Liver (tissue), 9 donors: ENCODE results near the gene TMEM163. TPM values are rescaled to one million over a fixed set of nuclear protein-coding genes. Genes with fewer than 3 reads are reported as not detected.

Experiments
- DNase-seq: peaks from one replicate; pipeline ENCODE4 v3.0.0-alpha.2; 2017; ENCODE audit warnings: low spot score
- H3K27ac ChIP-seq, 2 donors: one replicate each; pipeline ENCODE4 v1.7.0; 2013; ENCODE audit warnings: inconsistent platforms in 2 of 2, low read length in 2 of 2, control low read depth in 1 of 2, low read depth in 1 of 2, mild to moderate bottlenecking in 1 of 2
- H3K27me3 ChIP-seq, 4 donors: one replicate each; pipeline versions ENCODE4 v1.6.1 to v1.7.0; 2013; ENCODE audit warnings: low read length in 3 of 4, inconsistent platforms in 1 of 4, mild to moderate bottlenecking in 1 of 4, moderate library complexity in 1 of 4; ENCODE audit not compliant: control insufficient read depth in 4 of 4, insufficient read depth in 4 of 4
- H3K36me3 ChIP-seq, 4 donors: one replicate each; pipeline versions ENCODE4 v1.6.1 to v1.7.0; 2013; ENCODE audit warnings: low read length in 3 of 4, mild to moderate bottlenecking in 3 of 4, low read depth in 1 of 4, moderate library complexity in 1 of 4; ENCODE audit not compliant: control insufficient read depth in 4 of 4, insufficient read depth in 3 of 4
- H3K4me1 ChIP-seq, 4 donors: one replicate each; pipeline versions ENCODE4 v1.6.1 to v1.7.0; 2013; ENCODE audit warnings: low read length in 3 of 4, mild to moderate bottlenecking in 3 of 4, moderate library complexity in 1 of 4; ENCODE audit not compliant: control insufficient read depth in 4 of 4, insufficient read depth in 4 of 4
- H3K4me3 ChIP-seq, 3 donors: one replicate each; pipeline versions ENCODE4 v1.6.1 to v1.7.0; 2013; ENCODE audit warnings: low read length in 3 of 3, control low read depth in 1 of 3, low read depth in 1 of 3, mild to moderate bottlenecking in 1 of 3
- H3K9ac ChIP-seq, 2 donors: one replicate each; pipeline ENCODE4 v1.7.0; 2013; ENCODE audit warnings: low read length in 2 of 2, mild to moderate bottlenecking in 2 of 2, moderate library complexity in 2 of 2, control low read depth in 1 of 2, low read depth in 1 of 2
- H3K9me3 ChIP-seq, 4 donors: one replicate each; pipeline versions ENCODE4 v1.6.1 to v1.7.0; 2013; ENCODE audit warnings: low read length in 3 of 4; ENCODE audit not compliant: control insufficient read depth in 4 of 4
- FOXA1 ChIP-seq: IDR thresholded peaks from 2 replicates; pipeline ENCODE4 v1.6.1; 2016; ENCODE audit warnings: antibody characterized with exemption
- FOXA2 ChIP-seq: IDR thresholded peaks from 2 replicates; pipeline ENCODE4 v1.6.1; 2016; ENCODE audit warnings: antibody characterized with exemption
- GABPA ChIP-seq, 2 donors: IDR thresholded peaks in 1 of 2; conservative IDR thresholded peaks in 1 of 2; 2 replicates each; pipeline ENCODE4 v1.6.1; 2016; ENCODE audit warnings: antibody characterized with exemption in 2 of 2, mild to moderate bottlenecking in 1 of 2, moderate library complexity in 1 of 2
- HNF4A ChIP-seq, 2 donors: conservative IDR thresholded peaks; 2 replicates each; pipeline ENCODE4 v1.6.1; 2016; ENCODE audit warnings: antibody characterized with exemption in 2 of 2, mild to moderate bottlenecking in 2 of 2
- HNF4G ChIP-seq: IDR thresholded peaks from 2 replicates; pipeline ENCODE4 v1.6.1; 2016; ENCODE audit warnings: antibody characterized with exemption
- NR2F2 ChIP-seq: IDR thresholded peaks from 2 replicates; pipeline ENCODE4 v1.6.1; 2016; ENCODE audit warnings: antibody characterized with exemption
- RXRA ChIP-seq, 2 donors: IDR thresholded peaks; 2 replicates each; pipeline ENCODE4 v1.6.1; 2017 to 2018; ENCODE audit warnings: antibody characterized with exemption in 2 of 2, mild to moderate bottlenecking in 1 of 2
- SP1 ChIP-seq: IDR thresholded peaks from 2 replicates; pipeline ENCODE4 v1.6.1; 2018; ENCODE audit warnings: antibody characterized with exemption, mild to moderate bottlenecking
- TAF1 ChIP-seq: conservative IDR thresholded peaks from 2 replicates; pipeline ENCODE4 v1.6.1; 2016; ENCODE audit warnings: antibody characterized with exemption, mild to moderate bottlenecking
- YY1 ChIP-seq: IDR thresholded peaks from 2 replicates; pipeline ENCODE4 v1.6.1; 2016; ENCODE audit warnings: antibody characterized with exemption, mild to moderate bottlenecking
- WGBS: extraction: QIAGEN DNeasy Blood & Tissue Kit; methylation state at CpG from one replicate; pipeline ENCODE4 v1.1.7; 2013; 5-methylcytosine and 5-hydroxymethylcytosine counted together
- polyA plus RNA-seq, 2 donors: library from polyadenylated mRNA; stranded (reverse) in 1 of 2; unstranded in 1 of 2; fragments of 200-250 nt in 1 of 2; fragments of >200 nt in 1 of 2; fragmentation: Nextera tagmentation in 1 of 2; extraction: Ambion mirVana in 1 of 2; gene quantifications; one replicate each; pipeline versions ENCODE4 v1.2.1 to v1.2.3, GENCODE V29; 2013 to 2015
- total RNA-seq, 2 donors: library from RNA; depleted of rRNA; stranded (reverse); fragments of >200 nt; gene quantifications; one replicate each; pipeline ENCODE4 v1.2.3, GENCODE V29; 2014
- TF ChIP-seq, protein P1 (sequence below): IDR thresholded peaks from 2 replicates; pipeline ENCODE4 v1.6.1; 2016; ENCODE audit warnings: antibody characterized with exemption, mild to moderate bottlenecking
- TF ChIP-seq, protein P2 (sequence below): fragments of 150-350 bp; IDR thresholded peaks from 2 replicates; pipeline ENCODE4 v1.5.1; 2017; ENCODE audit warnings: improper control_type of control experiment, low read depth, low read length; ENCODE audit not compliant: missing input control
- TF ChIP-seq, protein P3 (sequence below): IDR thresholded peaks from 2 replicates; pipeline ENCODE4 v1.6.1; 2016; ENCODE audit warnings: antibody characterized with exemption
- TF ChIP-seq, protein P4 (sequence below): IDR thresholded peaks from 2 replicates; pipeline ENCODE4 v1.6.1; 2016; ENCODE audit warnings: antibody characterized with exemption
- donor health status: healthy.
- donor health status: healthy.
- donor health status: healthy.
- donor health status: healthy.
- donor health status: healthy.

TMEM163 gene
- total and polyA plus RNA-seq, 4 donors: 0.08 to 0.48 (median 0.25) TPM

DNA sequence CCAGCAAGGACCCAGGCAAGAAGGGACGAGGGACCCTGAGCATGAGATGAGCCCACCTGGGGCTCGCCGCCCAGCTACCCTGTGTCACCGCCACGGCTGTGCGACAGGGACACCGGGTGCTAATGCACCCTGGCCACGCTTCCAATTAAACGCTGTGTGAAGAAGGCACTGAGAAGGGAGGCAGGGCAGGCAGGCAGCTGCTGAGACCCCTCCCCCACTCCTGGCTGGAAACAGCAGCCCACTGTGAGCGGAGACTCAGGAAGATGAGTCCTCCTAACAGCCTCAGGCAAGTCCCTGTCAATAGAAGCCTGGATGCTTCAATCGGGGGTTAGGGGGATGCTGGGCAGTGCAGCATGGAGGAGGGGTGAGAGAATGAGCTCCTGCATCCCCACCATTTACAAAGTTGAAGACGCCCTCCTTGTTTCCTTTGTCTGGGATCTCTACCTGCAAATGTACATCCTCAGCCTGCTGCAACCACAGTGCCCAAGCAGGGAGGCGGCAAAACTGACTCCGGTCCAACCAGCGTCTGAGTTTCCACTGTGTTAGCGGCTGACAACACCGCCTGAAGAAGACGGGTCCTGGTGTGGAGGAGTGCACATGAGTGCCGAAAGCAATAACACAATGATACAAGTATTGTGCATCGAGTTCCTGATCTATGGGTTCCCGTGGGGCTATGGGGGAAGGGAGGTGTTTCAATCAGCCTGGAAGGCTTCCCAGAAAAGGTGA is 12.8 kb downstream of the TMEM163 start:
- TF ChIP-seq TAF1: no peak
- TF ChIP-seq, protein P1, sequence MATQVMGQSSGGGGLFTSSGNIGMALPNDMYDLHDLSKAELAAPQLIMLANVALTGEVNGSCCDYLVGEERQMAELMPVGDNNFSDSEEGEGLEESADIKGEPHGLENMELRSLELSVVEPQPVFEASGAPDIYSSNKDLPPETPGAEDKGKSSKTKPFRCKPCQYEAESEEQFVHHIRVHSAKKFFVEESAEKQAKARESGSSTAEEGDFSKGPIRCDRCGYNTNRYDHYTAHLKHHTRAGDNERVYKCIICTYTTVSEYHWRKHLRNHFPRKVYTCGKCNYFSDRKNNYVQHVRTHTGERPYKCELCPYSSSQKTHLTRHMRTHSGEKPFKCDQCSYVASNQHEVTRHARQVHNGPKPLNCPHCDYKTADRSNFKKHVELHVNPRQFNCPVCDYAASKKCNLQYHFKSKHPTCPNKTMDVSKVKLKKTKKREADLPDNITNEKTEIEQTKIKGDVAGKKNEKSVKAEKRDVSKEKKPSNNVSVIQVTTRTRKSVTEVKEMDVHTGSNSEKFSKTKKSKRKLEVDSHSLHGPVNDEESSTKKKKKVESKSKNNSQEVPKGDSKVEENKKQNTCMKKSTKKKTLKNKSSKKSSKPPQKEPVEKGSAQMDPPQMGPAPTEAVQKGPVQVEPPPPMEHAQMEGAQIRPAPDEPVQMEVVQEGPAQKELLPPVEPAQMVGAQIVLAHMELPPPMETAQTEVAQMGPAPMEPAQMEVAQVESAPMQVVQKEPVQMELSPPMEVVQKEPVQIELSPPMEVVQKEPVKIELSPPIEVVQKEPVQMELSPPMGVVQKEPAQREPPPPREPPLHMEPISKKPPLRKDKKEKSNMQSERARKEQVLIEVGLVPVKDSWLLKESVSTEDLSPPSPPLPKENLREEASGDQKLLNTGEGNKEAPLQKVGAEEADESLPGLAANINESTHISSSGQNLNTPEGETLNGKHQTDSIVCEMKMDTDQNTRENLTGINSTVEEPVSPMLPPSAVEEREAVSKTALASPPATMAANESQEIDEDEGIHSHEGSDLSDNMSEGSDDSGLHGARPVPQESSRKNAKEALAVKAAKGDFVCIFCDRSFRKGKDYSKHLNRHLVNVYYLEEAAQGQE: no peak
- no peak for TF ChIP-seq GABPA (IDR thresholded peaks at IDR 0.05 in 1 of 2, conservative IDR thresholded peaks at IDR 0.05 in 1 of 2)
- H3K9me3 ChIP-seq: no peaks in the 10 kb centered on the region
- no peaks in the 10 kb centered on the region for H3K36me3 ChIP-seq
- H3K4me3 ChIP-seq: no peak overlapping the region
- no peak for DNase-seq
- H3K27me3 ChIP-seq: peaks cover 0 to 2% (median 1%) of the 10 kb centered on the region in 4 donors
- no peaks in the 10 kb centered on the region for H3K4me1 ChIP-seq
- no peak overlapping the region for H3K27ac ChIP-seq
- H3K9ac ChIP-seq: no peak overlapping the region
- 80% methylated on average over 21 of the region's 21 CpGs for WGBS

DNA sequence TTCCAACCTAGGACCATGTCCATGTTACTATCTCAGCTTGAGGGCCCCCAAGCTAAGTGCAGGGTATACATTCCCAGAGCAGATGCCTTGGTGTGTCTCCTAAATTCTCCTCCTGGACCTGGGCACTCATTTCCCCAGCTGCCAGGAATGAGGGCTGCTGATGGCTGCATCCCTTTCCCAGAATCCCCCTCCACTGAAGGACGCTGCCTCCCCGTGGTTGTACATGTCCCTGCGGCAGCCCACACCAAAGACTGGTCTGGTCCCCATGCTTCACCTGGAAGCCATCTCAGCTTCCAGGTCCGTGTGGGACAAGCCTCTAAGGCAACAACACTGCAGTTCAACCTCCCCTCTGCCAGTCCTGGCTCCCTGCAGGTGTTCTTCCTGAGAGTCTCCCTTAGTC is 14.6 kb downstream of the TMEM163 start:
- H3K4me1 ChIP-seq: no peaks in the 10 kb centered on the region
- no peaks in the 10 kb centered on the region for H3K9me3 ChIP-seq
- H3K9ac ChIP-seq: no peak overlapping the region
- 83% methylated on average over 4 of the region's 4 CpGs for WGBS
- H3K27ac ChIP-seq: no peak overlapping the region
- DNase-seq: no peak
- H3K27me3 ChIP-seq: peaks cover 0 to 2% (median 1%) of the 10 kb centered on the region in 4 donors
- TF ChIP-seq, protein P2, sequence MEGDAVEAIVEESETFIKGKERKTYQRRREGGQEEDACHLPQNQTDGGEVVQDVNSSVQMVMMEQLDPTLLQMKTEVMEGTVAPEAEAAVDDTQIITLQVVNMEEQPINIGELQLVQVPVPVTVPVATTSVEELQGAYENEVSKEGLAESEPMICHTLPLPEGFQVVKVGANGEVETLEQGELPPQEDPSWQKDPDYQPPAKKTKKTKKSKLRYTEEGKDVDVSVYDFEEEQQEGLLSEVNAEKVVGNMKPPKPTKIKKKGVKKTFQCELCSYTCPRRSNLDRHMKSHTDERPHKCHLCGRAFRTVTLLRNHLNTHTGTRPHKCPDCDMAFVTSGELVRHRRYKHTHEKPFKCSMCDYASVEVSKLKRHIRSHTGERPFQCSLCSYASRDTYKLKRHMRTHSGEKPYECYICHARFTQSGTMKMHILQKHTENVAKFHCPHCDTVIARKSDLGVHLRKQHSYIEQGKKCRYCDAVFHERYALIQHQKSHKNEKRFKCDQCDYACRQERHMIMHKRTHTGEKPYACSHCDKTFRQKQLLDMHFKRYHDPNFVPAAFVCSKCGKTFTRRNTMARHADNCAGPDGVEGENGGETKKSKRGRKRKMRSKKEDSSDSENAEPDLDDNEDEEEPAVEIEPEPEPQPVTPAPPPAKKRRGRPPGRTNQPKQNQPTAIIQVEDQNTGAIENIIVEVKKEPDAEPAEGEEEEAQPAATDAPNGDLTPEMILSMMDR: no peak
- TF ChIP-seq YY1 (no peak), SP1 (no peak), HNF4A (conservative IDR thresholded peaks at IDR 0.05) (no peak), NR2F2 (no peak), HNF4G (no peak), FOXA1 (no peak), GABPA (IDR thresholded peaks at IDR 0.05 in 1 of 2, conservative IDR thresholded peaks at IDR 0.05 in 1 of 2) (no peak), TAF1 (no peak), FOXA2 (no peak), RXRA (IDR thresholded peaks at IDR 0.05) (no peak)
- TF ChIP-seq, protein P3, sequence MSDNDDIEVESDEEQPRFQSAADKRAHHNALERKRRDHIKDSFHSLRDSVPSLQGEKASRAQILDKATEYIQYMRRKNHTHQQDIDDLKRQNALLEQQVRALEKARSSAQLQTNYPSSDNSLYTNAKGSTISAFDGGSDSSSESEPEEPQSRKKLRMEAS: no peak
- TF ChIP-seq, protein P1: no peak
- TF ChIP-seq, protein P4, sequence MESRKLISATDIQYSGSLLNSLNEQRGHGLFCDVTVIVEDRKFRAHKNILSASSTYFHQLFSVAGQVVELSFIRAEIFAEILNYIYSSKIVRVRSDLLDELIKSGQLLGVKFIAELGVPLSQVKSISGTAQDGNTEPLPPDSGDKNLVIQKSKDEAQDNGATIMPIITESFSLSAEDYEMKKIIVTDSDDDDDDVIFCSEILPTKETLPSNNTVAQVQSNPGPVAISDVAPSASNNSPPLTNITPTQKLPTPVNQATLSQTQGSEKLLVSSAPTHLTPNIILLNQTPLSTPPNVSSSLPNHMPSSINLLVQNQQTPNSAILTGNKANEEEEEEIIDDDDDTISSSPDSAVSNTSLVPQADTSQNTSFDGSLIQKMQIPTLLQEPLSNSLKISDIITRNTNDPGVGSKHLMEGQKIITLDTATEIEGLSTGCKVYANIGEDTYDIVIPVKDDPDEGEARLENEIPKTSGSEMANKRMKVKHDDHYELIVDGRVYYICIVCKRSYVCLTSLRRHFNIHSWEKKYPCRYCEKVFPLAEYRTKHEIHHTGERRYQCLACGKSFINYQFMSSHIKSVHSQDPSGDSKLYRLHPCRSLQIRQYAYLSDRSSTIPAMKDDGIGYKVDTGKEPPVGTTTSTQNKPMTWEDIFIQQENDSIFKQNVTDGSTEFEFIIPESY: no peak
- H3K36me3 ChIP-seq: no peaks in the 10 kb centered on the region
- no peak overlapping the region for H3K4me3 ChIP-seq
